SKM-1 treated with dmso at 0.1 percent for 144 hours (cell line): ENCODE data around the gene SPATA16.
"Not testable (repeated sequence)": the region's sequence is repeated elsewhere in the genome, so short reads cannot be mapped to it uniquely, and the experiment has no call there.

Experiments
- DNase-seq: peaks from one replicate; lab custom pipeline; 2025; ENCODE audit not compliant: unreplicated experiment; lab: John Stamatoyannopoulos, UW

Gene SPATA16

GRCh38 chr3:173140986-173141385 lies at the start of gene SPATA16:
TSS of gene SPATA16 (minus strand) at chr3:173141235. CDS start at chr3:173117731, 23,504 bp downstream.
- DNase-seq, result no peak

DNA sequence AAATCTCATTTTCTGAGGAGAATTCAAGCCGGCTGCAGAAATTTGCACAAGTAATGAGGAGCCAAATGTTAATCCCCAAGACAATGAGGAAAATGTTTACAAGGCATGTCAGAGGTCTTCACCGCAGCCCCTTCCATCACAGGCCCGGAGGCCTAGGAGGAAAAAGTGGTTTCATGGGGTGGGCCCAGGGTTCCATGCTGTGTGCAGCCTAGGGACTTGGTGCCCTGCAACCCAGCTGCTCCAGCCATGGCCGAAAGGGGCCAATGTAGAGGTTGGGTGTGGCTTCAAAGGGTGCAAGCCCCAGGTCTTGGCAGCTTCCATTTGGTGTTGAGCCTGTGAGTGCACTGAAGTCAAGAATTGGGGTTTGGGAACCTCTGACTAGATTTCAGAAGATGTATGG lies 42.0 kb upstream of the SPATA16 start:
- not testable (repeated sequence) for DNase-seq

- no peak for DNase-seq
Observed at GRCh38 chr3:173173652-173174051, 32.6 kb upstream of the SPATA16 start.

DNA sequence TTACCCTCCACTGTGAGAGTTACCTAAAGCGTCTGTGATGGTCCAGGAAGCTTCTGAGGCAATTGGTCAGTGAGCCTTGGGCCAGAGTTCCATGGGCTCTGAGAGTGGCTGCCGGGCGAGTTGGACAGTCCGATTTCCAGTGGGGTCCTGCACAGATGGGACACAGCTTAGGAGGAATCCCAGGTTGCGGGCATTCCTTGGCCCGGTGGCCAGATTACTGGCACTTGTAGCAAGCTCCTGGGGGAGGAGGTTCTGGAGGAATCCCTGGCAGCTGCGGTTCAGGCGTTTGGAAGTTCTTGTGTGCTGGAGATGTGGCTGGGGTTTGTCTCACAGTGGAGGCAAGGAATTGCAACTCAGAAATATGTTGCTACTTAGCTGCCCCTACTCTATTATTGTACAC lies 18.1 kb upstream of the SPATA16 start:
- not testable (repeated sequence) for DNase-seq

GRCh38 chr3:173156533-173156932 lies 15.5 kb upstream of the SPATA16 start:
- DNase-seq, result not testable (repeated sequence)

DNA sequence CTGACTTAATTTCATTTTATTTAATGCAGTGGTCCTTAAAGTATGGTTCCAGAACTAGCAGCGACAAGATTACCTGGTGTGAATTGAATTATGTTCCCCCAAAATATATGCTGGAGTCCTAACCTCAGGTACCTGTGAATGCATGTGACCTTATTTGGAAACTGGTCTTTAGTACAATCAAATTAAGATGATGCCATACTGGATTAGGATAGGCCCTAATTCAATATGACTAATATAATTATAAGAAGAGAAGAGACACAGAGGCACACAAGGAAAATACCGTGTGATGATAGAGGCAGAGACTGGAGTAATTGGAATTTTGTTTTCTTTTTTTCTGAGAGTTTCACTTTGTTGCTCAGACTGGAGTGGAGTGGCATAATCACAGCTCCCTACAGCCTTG lies 12.6 kb upstream of the SPATA16 start:
- DNase-seq, result no peak

GRCh38 chr3:173139420-173139819 lies 1.6 kb downstream of the SPATA16 start:
- no peak for DNase-seq

DNA sequence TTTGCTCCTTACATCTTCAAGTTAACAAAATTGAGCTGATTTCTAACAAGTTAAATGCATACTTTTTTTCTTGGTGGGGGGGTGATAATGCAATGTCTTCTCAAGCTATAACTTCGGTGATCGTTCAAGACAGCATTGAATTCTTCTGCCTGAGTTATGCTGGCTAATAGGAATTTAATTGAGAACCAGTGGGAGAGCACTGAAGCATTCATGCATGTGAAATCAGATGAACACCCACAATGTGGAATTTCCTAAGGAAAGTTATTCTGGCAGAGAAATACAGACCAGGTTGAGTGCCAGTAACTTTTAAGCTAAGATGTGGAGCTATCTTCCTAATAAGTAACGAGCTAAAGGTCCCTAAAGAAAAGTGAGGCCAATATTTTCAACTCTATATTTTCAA lies 3.0 kb downstream of the SPATA16 start:
- no peak for DNase-seq

DNA sequence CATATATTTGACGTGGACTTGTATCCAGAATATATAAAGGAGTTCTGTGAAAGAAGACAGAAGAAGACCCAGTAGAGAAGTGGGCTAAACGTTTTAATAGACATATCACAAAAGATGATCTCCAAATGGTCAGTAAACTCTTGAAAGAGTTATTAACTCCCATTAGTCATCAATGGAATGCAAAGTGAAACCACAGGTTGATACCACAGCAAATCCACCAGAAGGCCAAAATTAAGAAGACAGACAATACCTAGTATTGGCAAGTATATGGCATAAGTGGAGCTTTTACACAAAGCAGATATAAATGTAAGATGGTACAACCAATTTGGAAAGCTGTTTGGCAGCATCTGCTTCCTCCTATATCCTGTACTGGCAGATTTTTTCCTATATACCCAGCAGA lies 6.0 kb downstream of the SPATA16 start:
- no peak for DNase-seq

- no peak for DNase-seq
Observed at GRCh38 chr3:173128633-173129032, 12.4 kb downstream of the SPATA16 start.

DNA sequence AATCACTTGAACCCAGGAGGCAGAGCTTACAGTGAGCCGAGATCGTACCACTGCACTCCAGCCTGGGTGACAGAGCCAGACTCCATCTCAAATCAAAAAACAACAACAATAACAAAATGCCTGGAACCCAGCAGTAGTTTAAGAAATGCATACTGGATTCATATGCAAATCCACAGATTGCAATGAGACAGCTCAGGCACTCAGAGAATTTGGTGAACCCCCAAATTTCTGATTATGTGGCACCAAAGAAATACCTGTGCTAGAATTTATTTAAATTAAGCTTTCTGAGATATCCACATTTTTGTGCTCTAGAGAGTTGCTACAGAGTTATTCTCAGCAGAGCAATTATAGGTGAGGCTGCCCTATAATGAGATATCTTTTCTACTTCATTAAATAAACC lies 29.7 kb downstream of the SPATA16 start:
- DNase-seq, result no peak

GRCh38 chr3:173109143-173109542 lies 31.9 kb downstream of the SPATA16 start:
- no peak for DNase-seq

DNA sequence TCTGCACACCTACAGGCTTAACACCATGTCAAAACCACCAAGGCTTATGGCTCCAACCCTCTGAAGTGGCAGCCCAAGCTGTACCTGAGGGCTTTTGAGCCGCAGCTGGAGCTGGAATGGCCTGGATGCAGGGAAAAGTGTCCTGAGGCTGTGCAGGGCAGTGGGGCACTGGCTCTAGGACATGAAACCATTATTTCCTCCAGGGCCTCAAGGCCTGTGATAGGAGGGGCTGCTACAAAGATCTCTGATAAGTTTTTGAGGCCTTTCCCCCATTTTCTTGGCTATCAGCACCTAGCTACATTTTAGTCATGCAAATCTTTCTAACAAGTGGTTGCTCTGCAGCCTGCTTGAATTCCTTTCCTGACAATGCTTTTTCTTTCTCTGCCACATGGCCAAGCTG lies 37.6 kb downstream of the SPATA16 start:
- DNase-seq, result no peak

- DNase-seq, result no peak
Observed at GRCh38 chr3:173098959-173099358, 42.1 kb downstream of the SPATA16 start.

DNA sequence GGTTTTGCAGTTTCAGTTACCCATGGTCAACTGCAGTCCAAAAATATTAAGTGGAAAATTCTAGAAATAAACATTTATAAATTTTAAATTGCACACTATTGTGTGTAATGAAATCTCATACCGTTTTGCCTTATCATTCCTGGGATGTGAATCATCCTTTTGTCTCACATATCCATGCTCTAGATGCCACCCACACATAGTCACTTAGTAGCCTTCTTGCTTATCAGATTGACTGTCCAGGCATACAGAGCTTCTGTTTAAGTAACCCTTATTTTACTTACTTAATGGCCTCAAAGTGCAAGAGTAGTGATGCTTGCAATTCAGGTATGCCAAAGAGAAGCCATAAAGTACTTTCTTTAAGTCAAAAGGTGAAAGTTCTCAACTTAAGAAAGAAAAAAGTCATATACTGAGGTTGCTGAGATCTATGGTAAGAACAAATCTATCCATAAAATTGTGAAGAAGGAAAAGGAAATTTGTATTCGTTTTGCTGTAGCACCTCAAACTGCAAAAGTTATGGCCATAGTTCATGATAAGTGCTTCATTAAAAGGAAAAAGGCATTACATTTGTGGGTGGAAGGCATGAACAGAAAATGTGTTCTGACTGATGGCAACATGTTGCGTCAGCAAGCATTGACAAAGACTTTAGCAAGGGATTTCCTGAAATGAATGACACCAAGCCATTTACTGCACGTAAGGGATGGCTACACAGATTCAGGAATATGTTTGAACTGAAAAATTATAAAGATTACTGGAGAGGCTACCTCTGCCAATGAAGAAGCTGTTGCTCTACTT lies 43.8 kb downstream of the SPATA16 start:
- no peak for DNase-seq

DNA sequence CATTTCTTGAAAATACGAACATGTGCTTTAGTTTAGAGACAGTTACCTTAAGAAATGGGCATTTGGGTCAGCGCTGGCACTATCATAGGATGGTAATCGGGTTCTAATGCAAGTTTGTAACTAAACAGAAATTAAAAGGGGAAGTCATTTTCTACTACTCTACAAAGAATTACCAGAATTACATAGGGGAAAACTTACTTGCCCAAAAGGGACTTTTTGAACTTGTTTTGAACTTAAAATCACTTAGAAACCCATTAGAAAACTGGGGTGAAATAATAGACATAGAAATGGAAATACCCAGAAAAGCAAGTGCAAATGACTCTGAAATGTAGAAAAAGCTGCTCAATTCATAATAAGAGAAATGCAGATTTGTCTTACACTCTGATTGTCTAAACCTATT lies 44.9 kb downstream of the SPATA16 start:
- DNase-seq, result no peak

DNA sequence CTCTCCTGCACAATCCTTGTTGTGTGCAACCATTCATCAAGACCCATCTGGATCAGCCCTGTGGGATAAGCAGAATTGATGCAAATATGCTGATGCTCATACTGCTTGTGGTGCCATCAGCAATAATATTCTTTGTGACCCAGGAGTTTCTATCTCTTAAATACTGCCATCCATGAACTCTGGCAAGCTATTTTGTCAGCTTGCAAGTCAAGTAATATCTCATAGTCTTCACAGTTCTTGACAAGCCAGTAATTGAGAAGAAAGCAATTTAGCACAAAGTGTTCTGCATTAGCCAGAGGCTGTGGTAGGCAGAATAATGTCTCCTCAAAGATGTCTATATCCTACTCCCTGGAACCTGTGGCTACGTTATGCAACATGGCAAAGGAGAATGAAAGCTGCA lies 49.0 kb downstream of the SPATA16 start:
- DNase-seq, result no peak

DNA sequence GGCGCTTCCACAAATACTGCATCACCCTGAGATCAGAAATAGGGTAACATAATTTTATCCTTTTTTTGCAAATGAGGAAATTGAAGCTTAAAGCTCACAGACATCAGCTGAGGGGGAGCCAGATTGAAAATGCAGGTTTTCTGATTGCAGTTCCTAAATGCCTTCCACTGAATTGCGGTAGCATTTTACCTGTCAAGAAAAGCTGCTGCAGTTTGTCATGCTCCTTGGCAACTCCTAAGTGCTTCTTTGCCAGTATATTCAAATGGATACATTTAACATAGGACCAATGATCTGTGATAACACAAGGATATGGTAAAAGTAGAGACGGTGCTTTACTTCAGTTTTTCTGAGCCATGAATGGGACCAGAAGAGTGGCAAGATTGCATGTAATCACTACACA lies 50.5 kb downstream of the SPATA16 start:
- DNase-seq, result no peak

GRCh38 chr3:173089283-173089682 lies 51.8 kb downstream of the SPATA16 start:
- no peak for DNase-seq

DNA sequence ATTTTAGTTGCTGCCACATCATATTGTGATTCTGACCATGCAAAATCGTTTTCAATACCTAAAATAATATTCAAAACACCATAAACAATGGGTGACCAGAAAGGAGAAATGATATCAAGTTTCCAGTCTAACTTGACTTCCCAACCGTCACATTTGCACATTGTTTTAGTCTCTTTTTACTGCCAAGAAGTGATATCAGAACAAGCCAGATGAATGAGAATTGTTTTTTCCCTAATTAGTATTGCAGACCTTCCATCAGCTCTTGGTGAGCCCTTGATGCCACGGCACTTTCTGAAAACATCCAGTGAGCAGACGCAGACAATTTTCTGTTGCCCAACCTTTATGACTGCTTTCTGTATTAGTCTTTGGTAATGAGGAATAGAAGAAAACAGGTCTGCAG lies 62.5 kb downstream of the SPATA16 start:
- DNase-seq, result no peak

DNA sequence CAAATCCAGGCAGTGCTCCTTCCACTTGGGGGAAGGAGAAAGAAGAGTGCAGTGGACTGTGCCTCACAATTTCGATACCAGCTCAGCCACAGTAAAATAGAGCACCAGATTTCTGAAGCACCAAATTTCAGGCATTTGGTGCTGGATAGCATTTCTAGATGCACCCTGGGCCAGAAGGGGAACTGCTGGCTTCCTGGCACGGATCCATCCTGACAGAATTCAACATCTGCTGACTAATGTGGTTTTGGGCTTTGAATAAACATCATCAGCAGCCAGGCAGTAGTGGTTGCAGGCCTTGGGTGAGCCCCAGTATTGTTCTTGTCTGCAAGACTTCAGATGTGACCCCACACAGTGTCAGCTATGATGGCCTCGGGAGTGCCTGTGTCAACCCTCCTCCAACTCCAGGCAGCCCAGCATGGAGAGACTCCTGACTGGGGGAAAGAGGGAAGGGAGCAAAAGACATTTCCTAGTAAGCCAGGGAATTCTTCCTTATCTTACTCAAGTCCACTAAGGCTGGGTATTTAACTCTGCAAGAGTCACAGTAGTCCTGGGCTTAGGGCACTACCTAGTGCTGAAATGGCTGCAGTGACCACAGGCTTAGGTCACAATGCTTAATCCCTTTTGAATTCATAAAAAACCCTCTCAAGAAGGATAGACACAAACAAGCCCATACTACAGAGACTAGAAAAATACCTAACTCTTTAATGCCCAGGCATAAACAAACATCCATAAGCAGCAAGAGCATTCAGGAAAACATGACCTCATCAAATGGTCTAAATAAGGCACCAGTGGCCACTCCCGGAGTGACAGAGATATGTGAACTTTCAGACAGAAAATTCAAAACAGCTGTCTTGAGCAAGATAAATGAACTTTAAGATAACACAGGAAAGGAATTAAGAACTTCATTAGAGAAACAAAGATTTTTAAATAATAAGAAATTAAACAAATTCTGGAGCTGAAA lies 74.7 kb downstream of the SPATA16 start:
- DNase-seq, result no peak

GRCh38 chr3:173065543-173065981 lies 75.5 kb downstream of the SPATA16 start:
- no peak for DNase-seq
